ENCODE measurements around the gene MYL9. TPM values are rescaled to one million over a fixed set of nuclear protein-coding genes. Genes with fewer than 3 reads are reported as not detected.

Gene MYL9
- total RNA-seq, 1 donor from 2014 or later: 246 TPM

- no peak for DNase-seq (ENCODE audit: extremely low spot score in 2 of 2)
- Histone ChIP-seq H3K27ac (no peak overlapping the region), H3K4me3 (no peak overlapping the region), H3K9me3 (no peaks in the 10 kb centered on the region), H3K4me1 (peaks cover 12% of the 10 kb centered on the region), H3K36me3 (peaks cover 0 to 70% of the 10 kb centered on the region in 2 donors), H3K27me3 (no peaks in the 10 kb centered on the region)
- TF ChIP-seq CTCF (IDR thresholded peaks at IDR 0.05): no peak
- no peak for TF ChIP-seq POLR2A (IDR thresholded peaks at IDR 0.05)
- no peak for TF ChIP-seq POLR2AphosphoS5 (IDR thresholded peaks at IDR 0.05; ENCODE audit: insufficient read depth in 1 of 2, low read depth in 1 of 2)
- intact Hi-C loops (cut with DNase I): no loop called here
Observed at GRCh38 chr20:36499723-36500501, 41.4 kb upstream of the MYL9 start.

- DNase-seq (ENCODE audit: extremely low spot score in 2 of 2): no peak
- Histone ChIP-seq H3K4me1 (no peaks in the 10 kb centered on the region), H3K4me3 (no peak overlapping the region), H3K36me3 (peaks cover 0 to 78% of the 10 kb centered on the region in 2 donors), H3K27me3 (no peaks in the 10 kb centered on the region), H3K27ac (no peak overlapping the region), H3K9me3 (no peaks in the 10 kb centered on the region)
- TF ChIP-seq CTCF (IDR thresholded peaks at IDR 0.05) (no peak), POLR2A (IDR thresholded peaks at IDR 0.05) (no peak)
- intact Hi-C loops (cut with DNase I): no loop called here
Observed at GRCh38 chr20:36501367-36502006, 39.8 kb upstream of the MYL9 start.

- no peak for TF ChIP-seq POLR2AphosphoS5 (IDR thresholded peaks at IDR 0.05; ENCODE audit: insufficient read depth in 1 of 2, low read depth in 1 of 2)
- TF ChIP-seq CTCF (IDR thresholded peaks at IDR 0.05): no peak
- no peak for TF ChIP-seq POLR2A (IDR thresholded peaks at IDR 0.05)
- H3K36me3 ChIP-seq: peaks cover 0 to 65% of the 10 kb centered on the region in 2 donors
Observed at GRCh38 chr20:36504295-36504694, 37.0 kb upstream of the MYL9 start.

GRCh38 chr20:36506253-36506652, 35.1 kb upstream of the MYL9 start:
- Histone ChIP-seq H3K4me3 (no peak overlapping the region), H3K4me1 (no peaks in the 10 kb centered on the region), H3K9me3 (no peaks in the 10 kb centered on the region), H3K36me3 (peaks cover 0 to 65% of the 10 kb centered on the region in 2 donors), H3K27me3 (no peaks in the 10 kb centered on the region), H3K27ac (no peak overlapping the region)
- no peak for DNase-seq (ENCODE audit: extremely low spot score in 2 of 2)
- TF ChIP-seq POLR2A (IDR thresholded peaks at IDR 0.05) (no peak), CTCF (IDR thresholded peaks at IDR 0.05) (no peak), POLR2AphosphoS5 (IDR thresholded peaks at IDR 0.05; ENCODE audit: insufficient read depth in 1 of 2, low read depth in 1 of 2) (no peak)
- intact Hi-C loops (cut with DNase I): no loop called here

More at GRCh38 chr20:36504295-36504694, 37.0 kb upstream of the MYL9 start:
- Histone ChIP-seq H3K9me3 (no peaks in the 10 kb centered on the region), H3K4me1 (no peaks in the 10 kb centered on the region), H3K27me3 (no peaks in the 10 kb centered on the region), H3K4me3 (no peak overlapping the region), H3K27ac (no peak overlapping the region)
- no peak for DNase-seq (ENCODE audit: extremely low spot score in 2 of 2)
- intact Hi-C loops (cut with DNase I): no loop called here

- intact Hi-C loops (cut with DNase I): no loop called here
- no peak for TF ChIP-seq CTCF (IDR thresholded peaks at IDR 0.05)
- TF ChIP-seq POLR2A (IDR thresholded peaks at IDR 0.05): no peak
- TF ChIP-seq POLR2AphosphoS5 (IDR thresholded peaks at IDR 0.05; ENCODE audit: insufficient read depth in 1 of 2, low read depth in 1 of 2): no peak
- DNase-seq (ENCODE audit: extremely low spot score in 2 of 2): no peak
- Histone ChIP-seq H3K27me3 (no peaks in the 10 kb centered on the region), H3K27ac (no peak overlapping the region), H3K9me3 (no peaks in the 10 kb centered on the region), H3K4me1 (no peaks in the 10 kb centered on the region), H3K36me3 (peaks cover 0 to 50% of the 10 kb centered on the region in 2 donors), H3K4me3 (no peak overlapping the region)
Observed at GRCh38 chr20:36507746-36508145, 33.6 kb upstream of the MYL9 start.

All from vagina (tissue), 2 donors.